Adrenal gland (tissue), 12 donors: ENCODE results near the gene CMTM8. TPM values are rescaled to one million over a fixed set of nuclear protein-coding genes. Genes with fewer than 3 reads are reported as not detected.

Source experiments
- DNase-seq, 7 donors: peaks; one replicate each; pipeline ENCODE4 v3.0.0-alpha.2; 2019 to 2020
- H3K27ac ChIP-seq, 5 donors: fragments of 200-600 bp; sonication (generic) in 4 of 5; 1 replicate in 3 of 5; 2 replicates in 2 of 5; pipeline versions ENCODE4 v1.5.1 to v1.8.0; 2016 to 2020; ENCODE audit warnings: mild to moderate bottlenecking in 1 of 5
- H3K27me3 ChIP-seq: fragments of 200-600 bp; 2 replicates; pipeline ENCODE4 v1.8.0; 2021
- H3K36me3 ChIP-seq, 2 donors: fragments of 200-600 bp; replicated peaks in 1 of 2; 1 replicate in 1 of 2; 2 replicates in 1 of 2; pipeline versions ENCODE4 v1.5.1 to v1.8.0; 2018 to 2022
- H3K4me1 ChIP-seq, 2 donors: fragments of 200-600 bp; replicated peaks in 1 of 2; 1 replicate in 1 of 2; 2 replicates in 1 of 2; pipeline versions ENCODE4 v1.5.1 to v1.8.0; 2018 to 2021
- H3K4me3 ChIP-seq, 4 donors: fragments of 200-600 bp; sonication (generic) in 3 of 4; one replicate each; pipeline ENCODE4 v1.5.1; 2016 to 2018
- H3K9me3 ChIP-seq, 3 donors: fragments of 200-600 bp; sonication (generic) in 1 of 3; replicated peaks in 1 of 3; 1 replicate in 2 of 3; 2 replicates in 1 of 3; pipeline versions ENCODE4 v1.5.1 to v1.8.0; 2016 to 2021
- POLR2A ChIP-seq, 2 donors: fragments of 450-650 bp; IDR thresholded peaks; one replicate each; pipeline ENCODE4 v1.6.1; 2017; ENCODE audit warnings: antibody characterized with exemption in 2 of 2, mild to moderate bottlenecking in 2 of 2, moderate library complexity in 1 of 2
- WGBS, 4 donors: extraction: QIAGEN DNeasy Blood & Tissue Kit in 2 of 4; methylation state at CpG; one replicate each; pipeline versions ENCODE4 v1.1.5 to v1.1.7; 2013 to 2017; 5-methylcytosine and 5-hydroxymethylcytosine counted together
- intact Hi-C, 2 donors: fragments of 100-400 bp; cut with DNase I; formaldehyde crosslinking; loops; one replicate each; pipeline versions ENCODE4 v1.14.1 to v1.15.0; 2022 to 2023
- polyA plus RNA-seq, 3 donors: library from polyadenylated mRNA; stranded (reverse); fragments of 200-250 nt in 2 of 3; fragments of 350-450 nt in 1 of 3; fragmentation: Illumina TruSeq in 1 of 3; extraction: RNeasy Lipid Tissue Mini Kit (QIAGEN cat#74804) in 1 of 3; gene quantifications; one replicate each; pipeline ENCODE4 v1.2.3, GENCODE V29; 2013 to 2014
- total RNA-seq, 9 donors: library from RNA; depleted of rRNA in 4 of 9; stranded (reverse); fragments of >200 nt in 4 of 9; fragments of 120-200 nt in 1 of 9; fragmentation: NEBNext Ultra II Directional in 1 of 9; extraction: Animal tissue kit (Norgen Biotek cat#: 25700) in 1 of 9; gene quantifications; one replicate each; pipeline versions ENCODE4 v1.1.0 to v1.2.4, GENCODE V29; 2013 to 2023
- TF ChIP-seq, protein P1 (sequence below), 6 experiments: fragments of 450-650 bp in 4 of 6; fragments of 200-600 bp in 2 of 6; sonication (generic) in 1 of 6; IDR thresholded peaks; 1 replicate in 5 of 6; 2 replicates in 1 of 6; pipeline versions ENCODE4 v1.5.1 to v1.8.0; 2016 to 2021; ENCODE audit warnings: antibody characterized with exemption in 6 of 6, mild to moderate bottlenecking in 2 of 6, moderate library complexity in 1 of 6
- donor health status: healthy with polysubstance abuse.
- donor health status: Bipolar disorder and iron deficiency.
- donor health status: DM: yes; HTN: yes; CAD: no.
- donor health status: DM: no; HTN: no; CAD: no.
- donor health status: DM: no; HTN: no; CAD: no.
- donor health status: DM: yes; HTN: yes; CAD: no.

The CMTM8 gene
- total and polyA plus RNA-seq, 12 donors = 3.3 to 24.1 (median 16.0) TPM

DNA sequence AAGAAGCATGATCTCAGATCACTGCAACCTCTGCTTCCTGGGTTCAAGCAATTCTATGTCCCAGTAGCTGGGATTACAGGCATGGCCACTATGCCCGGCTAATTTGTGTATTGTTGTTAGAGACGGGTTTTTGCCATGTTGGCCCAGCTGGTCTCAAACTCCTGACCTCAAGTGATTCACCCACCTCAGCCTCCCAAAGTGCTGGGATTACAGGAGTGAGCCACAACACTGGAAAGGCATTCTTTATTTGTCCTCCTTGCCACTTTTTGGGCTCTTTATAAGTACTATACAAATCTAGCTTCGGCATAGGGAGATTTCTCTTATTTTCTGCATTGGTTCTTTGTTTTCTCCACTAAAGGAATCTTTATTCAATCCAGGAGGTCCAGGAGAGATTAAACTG is 18.6 kb downstream of the CMTM8 start:
- Histone ChIP-seq H3K27ac (no peak overlapping the region), H3K4me3 (no peak overlapping the region), H3K4me1 (no peaks in the 10 kb centered on the region), H3K36me3 (no peaks in the 10 kb centered on the region), H3K27me3 (no peaks in the 10 kb centered on the region), H3K9me3 (no peaks in the 10 kb centered on the region)
- WGBS, 4 donors = 91 to 100% (median 97%) methylated on average over 3 of the region's 3 CpGs
- TF ChIP-seq, protein P1, sequence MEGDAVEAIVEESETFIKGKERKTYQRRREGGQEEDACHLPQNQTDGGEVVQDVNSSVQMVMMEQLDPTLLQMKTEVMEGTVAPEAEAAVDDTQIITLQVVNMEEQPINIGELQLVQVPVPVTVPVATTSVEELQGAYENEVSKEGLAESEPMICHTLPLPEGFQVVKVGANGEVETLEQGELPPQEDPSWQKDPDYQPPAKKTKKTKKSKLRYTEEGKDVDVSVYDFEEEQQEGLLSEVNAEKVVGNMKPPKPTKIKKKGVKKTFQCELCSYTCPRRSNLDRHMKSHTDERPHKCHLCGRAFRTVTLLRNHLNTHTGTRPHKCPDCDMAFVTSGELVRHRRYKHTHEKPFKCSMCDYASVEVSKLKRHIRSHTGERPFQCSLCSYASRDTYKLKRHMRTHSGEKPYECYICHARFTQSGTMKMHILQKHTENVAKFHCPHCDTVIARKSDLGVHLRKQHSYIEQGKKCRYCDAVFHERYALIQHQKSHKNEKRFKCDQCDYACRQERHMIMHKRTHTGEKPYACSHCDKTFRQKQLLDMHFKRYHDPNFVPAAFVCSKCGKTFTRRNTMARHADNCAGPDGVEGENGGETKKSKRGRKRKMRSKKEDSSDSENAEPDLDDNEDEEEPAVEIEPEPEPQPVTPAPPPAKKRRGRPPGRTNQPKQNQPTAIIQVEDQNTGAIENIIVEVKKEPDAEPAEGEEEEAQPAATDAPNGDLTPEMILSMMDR (IDR thresholded peaks at IDR 0.05) = no peak
- no peak for TF ChIP-seq POLR2A (IDR thresholded peaks at IDR 0.05)
- no peak for DNase-seq
- intact Hi-C loops = no loop called here

DNA sequence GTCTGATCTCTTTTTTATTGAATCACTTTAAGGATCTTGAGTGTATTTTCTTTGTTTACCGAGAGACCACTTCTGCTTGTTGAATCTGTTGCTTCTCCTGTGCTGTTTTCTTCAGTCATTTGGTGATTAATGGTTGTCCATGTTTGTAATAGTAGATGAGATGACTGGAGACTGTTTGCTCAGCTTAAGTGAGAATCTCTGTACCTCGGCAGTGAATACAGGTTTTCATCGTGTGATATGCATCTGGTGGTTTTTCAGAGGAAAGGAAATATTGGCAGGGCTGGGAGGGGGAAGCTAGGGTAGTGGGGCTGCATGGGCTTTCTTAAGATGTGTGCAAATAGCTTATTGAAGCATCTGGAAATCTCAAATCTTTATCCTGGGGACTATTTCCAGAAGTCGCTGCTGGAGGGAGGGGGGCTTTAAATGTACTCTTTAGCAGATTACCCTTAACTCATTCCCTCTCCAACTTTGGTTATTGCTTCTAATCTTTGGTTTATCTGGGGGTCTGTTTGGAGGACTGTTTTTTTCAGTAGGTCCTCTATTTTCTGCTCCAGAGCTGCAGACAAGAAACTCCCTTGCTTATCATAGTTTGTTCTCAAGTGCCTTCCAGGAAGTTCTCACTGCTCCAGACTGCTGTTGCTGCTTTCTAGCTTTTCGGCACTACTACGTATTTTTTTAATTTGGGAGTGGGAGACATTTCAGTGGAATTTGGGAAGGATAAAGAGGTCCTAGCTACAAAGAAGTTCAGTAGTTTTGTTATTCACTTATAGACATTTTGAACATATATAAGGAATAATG is 19.4 kb downstream of the CMTM8 start:
- DNase-seq = no peak
- TF ChIP-seq, protein P1 (IDR thresholded peaks at IDR 0.05) = no peak
- no peak for TF ChIP-seq POLR2A (IDR thresholded peaks at IDR 0.05)
- H3K27ac ChIP-seq = no peak overlapping the region
- no peak overlapping the region for H3K4me3 ChIP-seq
- no peaks in the 10 kb centered on the region for H3K27me3 ChIP-seq
- WGBS, 4 donors = 78 to 86% (median 83%) methylated on average over 6 of the region's 6 CpGs
- intact Hi-C loops = no loop called here
- no peaks in the 10 kb centered on the region for H3K4me1 ChIP-seq
- no peaks in the 10 kb centered on the region for H3K9me3 ChIP-seq
- no peaks in the 10 kb centered on the region for H3K36me3 ChIP-seq

DNA sequence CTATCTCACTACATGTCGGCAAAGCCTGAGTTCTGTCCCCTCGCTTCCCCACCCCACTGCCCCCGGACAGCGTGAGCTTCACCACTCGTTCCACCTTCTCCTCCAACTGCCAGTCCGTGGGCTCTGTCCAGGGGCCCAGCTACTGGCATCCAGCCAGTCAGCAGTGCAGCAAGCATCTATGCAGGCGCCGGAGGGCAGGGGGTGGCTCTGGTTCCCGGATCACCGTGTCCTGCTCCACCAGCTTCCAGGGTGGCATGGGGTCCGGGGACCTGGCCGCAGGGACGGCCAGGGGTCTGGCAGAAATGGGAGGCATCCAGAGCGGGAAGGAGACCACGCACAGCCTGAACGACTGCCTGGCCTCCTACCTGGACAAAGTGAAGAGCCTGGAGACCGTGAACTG is 20.4 kb downstream of the CMTM8 start:
- intact Hi-C loops = no loop called here
- Histone ChIP-seq H3K9me3 (no peaks in the 10 kb centered on the region), H3K4me1 (no peaks in the 10 kb centered on the region), H3K27me3 (no peaks in the 10 kb centered on the region), H3K4me3 (no peak overlapping the region), H3K36me3 (no peaks in the 10 kb centered on the region), H3K27ac (no peak overlapping the region)
- TF ChIP-seq POLR2A (IDR thresholded peaks at IDR 0.05) = no peak
- TF ChIP-seq, protein P1 (IDR thresholded peaks at IDR 0.05) = no peak
- no peak for DNase-seq
- 90 to 99% (median 94%) methylated on average over 15 to 17 of the region's 17 CpGs for WGBS, 4 donors

DNA sequence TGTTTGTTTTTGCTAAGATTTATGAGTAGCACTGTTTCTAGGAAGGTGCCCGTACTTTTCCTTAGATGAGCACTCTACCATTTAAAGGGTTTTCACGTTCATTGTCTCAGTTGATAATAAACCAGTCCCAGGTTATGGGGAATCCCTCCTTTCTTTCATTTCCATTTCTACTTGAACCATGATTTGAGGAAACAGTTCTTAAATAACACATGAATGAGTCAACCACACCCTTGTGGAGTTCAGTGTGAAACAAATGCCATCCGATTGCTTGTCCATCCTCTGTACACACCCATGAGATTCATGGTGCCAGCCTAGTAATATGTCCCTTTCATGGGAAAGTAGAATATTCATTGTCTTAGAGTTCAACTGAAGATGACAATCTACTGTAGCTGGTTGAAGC is 23.1 kb downstream of the CMTM8 start:
- DNase-seq = no peak

More for the DNA sequence above, 23.1 kb downstream of the CMTM8 start:
- no peaks in the 10 kb centered on the region for H3K4me1 ChIP-seq
- H3K4me3 ChIP-seq = no peak overlapping the region
- no peaks in the 10 kb centered on the region for H3K36me3 ChIP-seq
- H3K9me3 ChIP-seq = no peaks in the 10 kb centered on the region
- no peaks in the 10 kb centered on the region for H3K27me3 ChIP-seq
- 60 to 83% (median 62%) methylated on average over 3 of the region's 3 CpGs for WGBS, 4 donors
- intact Hi-C loops = no loop called here
- TF ChIP-seq, protein P1 (IDR thresholded peaks at IDR 0.05) = no peak
- no peak for TF ChIP-seq POLR2A (IDR thresholded peaks at IDR 0.05)
- no peak overlapping the region for H3K27ac ChIP-seq
